RWPE2 (cell line): ENCODE data around the gene TENM4.

Experiments used
- ATAC-seq: fragments of 200-7000 bp; cut with Tn5 transposase; 3 replicates; pipeline ENCODE4 v1.9.1; 2021; ENCODE audit warnings: low read depth
- DNase-seq: peaks from one replicate; pipeline ENCODE4 v3.0.0-alpha.2; 2020; ENCODE audit warnings: low spot score
- H3K27ac ChIP-seq: fragments of 450-650 bp; 2 replicates; pipeline ENCODE4 v1.5.1; 2017; ENCODE audit warnings: mild to moderate bottlenecking; ENCODE audit not compliant: poor library complexity, severe bottlenecking
- H3K27me3 ChIP-seq: fragments of 250-450 bp; sonication (Bioruptor Pico); 2 replicates; pipeline ENCODE4 v1.5.1; 2021; ENCODE audit warnings: mild to moderate bottlenecking, moderate library complexity; ENCODE audit not compliant: insufficient read depth, poor library complexity, severe bottlenecking
- H3K36me3 ChIP-seq: fragments of 250-450 bp; sonication (Bioruptor Pico); 2 replicates; pipeline ENCODE4 v1.5.1; 2020; ENCODE audit warnings: low read depth, mild to moderate bottlenecking, moderate library complexity
- H3K4me1 ChIP-seq: fragments of 250-450 bp; sonication (Bioruptor Pico); 2 replicates; pipeline ENCODE4 v1.5.1; 2021; ENCODE audit warnings: mild to moderate bottlenecking, moderate library complexity; ENCODE audit not compliant: insufficient read depth, poor library complexity, severe bottlenecking
- H3K4me3 ChIP-seq: fragments of 250-450 bp; sonication (Bioruptor Pico); 2 replicates; pipeline ENCODE4 v1.5.1; 2021; ENCODE audit warnings: mild to moderate bottlenecking, moderate library complexity; ENCODE audit not compliant: severe bottlenecking
- H3K9me3 ChIP-seq: fragments of 250-450 bp; sonication (Bioruptor Pico); 2 replicates; pipeline ENCODE4 v1.5.1; 2021; ENCODE audit warnings: mild to moderate bottlenecking, moderate library complexity; ENCODE audit not compliant: severe bottlenecking
- CTCF ChIP-seq: fragments of 450-650 bp; IDR thresholded peaks from one replicate; pipeline ENCODE4 v1.5.1; 2017; ENCODE audit warnings: mild to moderate bottlenecking, moderate library complexity; ENCODE audit not compliant: poor library complexity, severe bottlenecking

Gene TENM4

GRCh38 chr11:78657968-78658839, 782.6 kb downstream of the TENM4 start:
- TF ChIP-seq CTCF = no peak
- no peaks in the 10 kb centered on the region for H3K27me3 ChIP-seq
- no peak overlapping the region for H3K4me3 ChIP-seq
- H3K4me1 ChIP-seq = peaks cover 2% of the 10 kb centered on the region
- ATAC-seq (no peak), DNase-seq (no peak)
- H3K27ac ChIP-seq = no peak overlapping the region
- no peaks in the 10 kb centered on the region for H3K9me3 ChIP-seq
- H3K36me3 ChIP-seq = no peaks in the 10 kb centered on the region

- Histone ChIP-seq H3K4me1 (peaks cover 2% of the 10 kb centered on the region), H3K27ac (no peak overlapping the region), H3K36me3 (no peaks in the 10 kb centered on the region), H3K27me3 (no peaks in the 10 kb centered on the region), H3K4me3 (no peak overlapping the region), H3K9me3 (no peaks in the 10 kb centered on the region)
- TF ChIP-seq CTCF = no peak
- ATAC-seq (no peak), DNase-seq (no peak)
Measured at GRCh38 chr11:78657441-78657840, 783.4 kb downstream of the TENM4 start.

- ATAC-seq = no peak
- Histone ChIP-seq H3K9me3 (no peaks in the 10 kb centered on the region), H3K27ac (no peak overlapping the region), H3K4me1 (peaks cover 2% of the 10 kb centered on the region), H3K36me3 (no peaks in the 10 kb centered on the region), H3K4me3 (no peak overlapping the region), H3K27me3 (no peaks in the 10 kb centered on the region)
- TF ChIP-seq CTCF = no peak
- DNase-seq = no peak
Measured at GRCh38 chr11:78656984-78657383, 783.8 kb downstream of the TENM4 start.

GRCh38 chr11:78656327-78656726, 784.5 kb downstream of the TENM4 start:
- no peak overlapping the region for H3K4me3 ChIP-seq
- ATAC-seq (no peak), DNase-seq (no peak)
- no peak for TF ChIP-seq CTCF
- no peaks in the 10 kb centered on the region for H3K36me3 ChIP-seq
- H3K27me3 ChIP-seq = no peaks in the 10 kb centered on the region
- no peak overlapping the region for H3K27ac ChIP-seq
- H3K4me1 ChIP-seq = peaks cover 2% of the 10 kb centered on the region
- no peaks in the 10 kb centered on the region for H3K9me3 ChIP-seq

GRCh38 chr11:78655561-78655960, 785.3 kb downstream of the TENM4 start:
- no peaks in the 10 kb centered on the region for H3K9me3 ChIP-seq
- no peak overlapping the region for H3K4me3 ChIP-seq
- no peak for TF ChIP-seq CTCF
- H3K27me3 ChIP-seq = no peaks in the 10 kb centered on the region
- ATAC-seq = no peak
- H3K36me3 ChIP-seq = no peaks in the 10 kb centered on the region
- no peak for DNase-seq
- H3K4me1 ChIP-seq = peaks cover 2% of the 10 kb centered on the region
- H3K27ac ChIP-seq = no peak overlapping the region
